ENCODE results near the gene GPRIN2. TPM values are rescaled to one million over a fixed set of nuclear protein-coding genes. Genes with fewer than 3 reads are reported as not detected.
A peak's percentile ranks its signal among the peaks of the same experiment; 100 is the strongest.

The GPRIN2 gene
- total and polyA plus RNA-seq, 4 donors = 17.7 to 36.5 (median 29.1) TPM

GRCh38 chr10:46546591-46547540, 9.6 kb downstream of the GPRIN2 start:
- peaks cover 0 to 11% (median 0%) of the 10 kb centered on the region in 5 donors for H3K4me1 ChIP-seq (ENCODE audit: control insufficient read depth in 5 of 5, insufficient read depth in 5 of 5, low read length in 5 of 5)
- DNase-seq = peak in 1 of 3 donors; percentile 54
- ATAC-seq (ENCODE audit: insufficient read depth, low FRiP score) = peak; percentile 19
- 75 to 79% methylated on average over 11 of the region's 11 CpGs for WGBS, 2 donors
- TF ChIP-seq CTCF (IDR thresholded peaks at IDR 0.05; ENCODE audit: control extremely low read depth, extremely low read depth) = no peak
- H3K9ac ChIP-seq (ENCODE audit: insufficient read depth in 1 of 2, low read length in 2 of 2) = no peak overlapping the region
- no peaks in the 10 kb centered on the region for H3K27me3 ChIP-seq (ENCODE audit: control insufficient read depth in 3 of 3, insufficient read depth in 3 of 3, low read length in 2 of 3)
- H3K9me3 ChIP-seq (ENCODE audit: control insufficient read depth in 4 of 4, insufficient read depth in 3 of 4, low read length in 3 of 4) = no peaks in the 10 kb centered on the region
- H3K4me3 ChIP-seq = no peak overlapping the region
- H3K27ac ChIP-seq (ENCODE audit: low read depth in 1 of 2, low read length in 1 of 2) = peak overlapping the region in 1 of 2 donors; percentile 13
- H3K36me3 ChIP-seq (ENCODE audit: control insufficient read depth in 4 of 4, insufficient read depth in 4 of 4, low read length in 4 of 4) = peaks cover 0 to 4% (median 0%) of the 10 kb centered on the region in 4 donors

DNA sequence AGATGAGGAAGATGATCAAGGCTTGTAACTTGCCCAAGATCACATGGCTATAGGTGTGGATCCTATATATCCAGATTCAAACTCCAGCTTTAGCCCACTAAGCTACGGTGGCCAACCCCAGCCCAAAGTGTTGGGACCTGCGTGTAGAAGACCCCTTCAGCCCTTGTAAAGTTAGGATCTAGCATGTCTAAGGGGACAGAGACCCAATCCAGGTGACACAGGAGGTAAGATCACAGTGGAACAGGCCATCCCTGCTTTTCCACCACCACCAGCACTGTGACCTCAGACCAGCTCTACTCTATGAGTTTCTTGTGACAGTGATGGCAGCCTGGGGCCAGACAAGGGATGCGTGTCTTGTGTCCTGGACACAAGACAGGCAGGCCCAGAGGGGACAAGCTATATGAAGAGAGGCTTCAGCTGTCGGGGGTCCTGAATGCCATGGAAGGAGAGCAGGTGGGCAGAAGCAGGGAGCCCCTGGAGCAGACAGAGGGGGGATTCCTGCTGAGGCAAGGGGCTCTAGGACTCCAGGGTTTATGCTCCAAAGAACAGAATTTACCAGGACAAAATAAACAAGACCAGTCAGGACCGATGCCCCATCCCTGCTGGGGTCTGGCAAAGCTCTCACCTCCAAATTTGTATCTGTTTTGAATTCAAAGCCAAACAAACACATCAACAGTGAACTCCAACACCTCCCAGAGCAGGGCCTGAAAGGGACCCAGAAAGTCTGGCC, 10.4 kb downstream of the GPRIN2 start:
- ATAC-seq (ENCODE audit: insufficient read depth, low FRiP score) = no peak
- H3K36me3 ChIP-seq (ENCODE audit: control insufficient read depth in 4 of 4, insufficient read depth in 4 of 4, low read length in 4 of 4) = peaks cover 0 to 4% (median 0%) of the 10 kb centered on the region in 4 donors
- H3K9me3 ChIP-seq (ENCODE audit: control insufficient read depth in 4 of 4, insufficient read depth in 3 of 4, low read length in 3 of 4) = no peaks in the 10 kb centered on the region
- TF ChIP-seq CTCF (IDR thresholded peaks at IDR 0.05; ENCODE audit: control extremely low read depth, extremely low read depth) = no peak
- peaks cover 0 to 11% (median 0%) of the 10 kb centered on the region in 5 donors for H3K4me1 ChIP-seq (ENCODE audit: control insufficient read depth in 5 of 5, insufficient read depth in 5 of 5, low read length in 5 of 5)
- no peak for DNase-seq
- H3K4me3 ChIP-seq = no peak overlapping the region
- H3K9ac ChIP-seq (ENCODE audit: insufficient read depth in 1 of 2, low read length in 2 of 2) = no peak overlapping the region
- no peaks in the 10 kb centered on the region for H3K27me3 ChIP-seq (ENCODE audit: control insufficient read depth in 3 of 3, insufficient read depth in 3 of 3, low read length in 2 of 3)
- 81 to 83% methylated on average over 5 of the region's 5 CpGs for WGBS, 2 donors
- no peak overlapping the region for H3K27ac ChIP-seq (ENCODE audit: low read depth in 1 of 2, low read length in 1 of 2)

GRCh38 chr10:46544989-46545791, 11.3 kb downstream of the GPRIN2 start:
- peak in 1 of 3 donors; percentile 19 for DNase-seq
- 65 to 67% methylated on average over 3 of the region's 3 CpGs for WGBS, 2 donors
- TF ChIP-seq CTCF (IDR thresholded peaks at IDR 0.05; ENCODE audit: control extremely low read depth, extremely low read depth) = no peak
- Histone ChIP-seq H3K27me3 (ENCODE audit: control insufficient read depth in 3 of 3, insufficient read depth in 3 of 3, low read length in 2 of 3) (no peaks in the 10 kb centered on the region), H3K9me3 (ENCODE audit: control insufficient read depth in 4 of 4, insufficient read depth in 3 of 4, low read length in 3 of 4) (no peaks in the 10 kb centered on the region), H3K27ac (ENCODE audit: low read depth in 1 of 2, low read length in 1 of 2) (peak overlapping the region in 1 of 2 donors; percentile 17), H3K4me1 (ENCODE audit: control insufficient read depth in 5 of 5, insufficient read depth in 5 of 5, low read length in 5 of 5) (peaks cover 0 to 11% (median 6%) of the 10 kb centered on the region in 5 donors), H3K4me3 (no peak overlapping the region), H3K9ac (ENCODE audit: insufficient read depth in 1 of 2, low read length in 2 of 2) (no peak overlapping the region), H3K36me3 (ENCODE audit: control insufficient read depth in 4 of 4, insufficient read depth in 4 of 4, low read length in 4 of 4) (peaks cover 0 to 4% (median 0%) of the 10 kb centered on the region in 4 donors)
- ATAC-seq (ENCODE audit: insufficient read depth, low FRiP score) = no peak
